Measurements from ENCODE around the gene MARS2.
"Not testable (repeated sequence)": the region's sequence is repeated elsewhere in the genome, so short reads cannot be mapped to it uniquely, and the experiment has no call there.

Gene MARS2

GRCh38 chr2:197707316-197708213 lies 2.4 kb downstream of the MARS2 start:
- no peak for DNase-seq

GRCh38 chr2:197708331-197708730 lies 3.2 kb downstream of the MARS2 start:
- no peak for DNase-seq

GRCh38 chr2:197709140-197709539 lies 4.0 kb downstream of the MARS2 start:
- not testable (repeated sequence) for DNase-seq

GRCh38 chr2:197710424-197711042 lies 5.4 kb downstream of the MARS2 start:
- no peak for DNase-seq

- no peak for DNase-seq
These were observed 6.4 kb downstream of the MARS2 start for GRCh38 chr2:197711578-197711977.

- no peak for DNase-seq
These were observed 8.1 kb downstream of the MARS2 start for GRCh38 chr2:197713271-197713670.

GRCh38 chr2:197717863-197718262 lies 12.7 kb downstream of the MARS2 start:
- DNase-seq: no peak

GRCh38 chr2:197727011-197727410 lies 21.8 kb downstream of the MARS2 start:
- DNase-seq: no peak

- not testable (repeated sequence) for DNase-seq
These were observed 23.7 kb downstream of the MARS2 start for GRCh38 chr2:197728555-197729544.

- DNase-seq: no peak
These were observed 35.0 kb downstream of the MARS2 start for GRCh38 chr2:197740200-197740599.

All from cerebellar nuclear complex (tissue), 1 donor.